ENCODE data around the gene INPP4B.
A peak's percentile ranks its signal among the peaks of the same experiment; 100 is the strongest.

Gene INPP4B

GRCh38 chr4:142126890-142127497 lies 719.1 kb downstream of the INPP4B start:
- Histone ChIP-seq H3K27ac (ENCODE audit: low read depth, low read length) (no peak overlapping the region), H3K4me3 (ENCODE audit: low read depth, low read length) (no peak overlapping the region), H3K27me3 (ENCODE audit: insufficient read depth, low read length) (no peaks in the 10 kb centered on the region), H3K4ac (ENCODE audit: low read depth, low read length) (no peak overlapping the region), H2BK12ac (ENCODE audit: low read length) (no peak overlapping the region), H3K9ac (ENCODE audit: low read length) (no peak overlapping the region), H2AFZ (ENCODE audit: insufficient read depth, low read length, poor library complexity) (no peak overlapping the region), H3K36me3 (ENCODE audit: control insufficient read depth in 1 of 2, insufficient read depth in 2 of 2, low read length in 2 of 2) (no peaks in the 10 kb centered on the region), H4K8ac (ENCODE audit: low read depth, low read length) (no peak overlapping the region), H4K12ac (ENCODE audit: low read depth, low read length) (no peak overlapping the region), H3K4me2 (ENCODE audit: low read length) (no peak overlapping the region), H4K91ac (ENCODE audit: low read depth, low read length) (no peak overlapping the region), H3K23ac (ENCODE audit: low read length) (no peak overlapping the region), H3K14ac (ENCODE audit: low read length) (no peak overlapping the region), H3K9me3 (ENCODE audit: insufficient read depth, low read depth, low read length) (no peaks in the 10 kb centered on the region), H2BK120ac (ENCODE audit: insufficient read depth, low read length, poor library complexity) (no peak overlapping the region), H3K4me1 (ENCODE audit: control insufficient read depth in 1 of 2, insufficient read depth in 2 of 2, low read length in 2 of 2) (no peaks in the 10 kb centered on the region), H3K79me2 (ENCODE audit: control insufficient read depth, insufficient read depth, low read length, poor library complexity) (no peaks in the 10 kb centered on the region), H3K18ac (ENCODE audit: low read length) (no peak overlapping the region), H3K79me1 (ENCODE audit: low read length) (no peaks in the 10 kb centered on the region), H2AK5ac (ENCODE audit: low read length) (no peak overlapping the region), H2BK5ac (ENCODE audit: low read depth, low read length, poor library complexity) (no peak overlapping the region)
- no CpG with 5 or more reads among the region's 3 CpGs for WGBS (ENCODE audit: extremely low coverage, insufficient coverage, insufficient read length)
- DNase-seq = peak; percentile 57 to 88

GRCh38 chr4:142124874-142125273 lies 721.2 kb downstream of the INPP4B start:
- no peaks in the 10 kb centered on the region for H3K36me3 ChIP-seq (ENCODE audit: control insufficient read depth in 1 of 2, insufficient read depth in 2 of 2, low read length in 2 of 2)
- H3K23ac ChIP-seq (ENCODE audit: low read length) = no peak overlapping the region
- no peak overlapping the region for H3K4me3 ChIP-seq (ENCODE audit: low read depth, low read length)
- H3K27ac ChIP-seq (ENCODE audit: low read depth, low read length) = no peak overlapping the region
- no peak overlapping the region for H4K12ac ChIP-seq (ENCODE audit: low read depth, low read length)
- H3K14ac ChIP-seq (ENCODE audit: low read length) = no peak overlapping the region
- H3K18ac ChIP-seq (ENCODE audit: low read length) = no peak overlapping the region
- H3K79me2 ChIP-seq (ENCODE audit: control insufficient read depth, insufficient read depth, low read length, poor library complexity) = no peaks in the 10 kb centered on the region
- H2BK120ac ChIP-seq (ENCODE audit: insufficient read depth, low read length, poor library complexity) = no peak overlapping the region
- no peak overlapping the region for H3K9ac ChIP-seq (ENCODE audit: low read length)
- no peaks in the 10 kb centered on the region for H3K79me1 ChIP-seq (ENCODE audit: low read length)
- no peak overlapping the region for H3K4me2 ChIP-seq (ENCODE audit: low read length)
- no peaks in the 10 kb centered on the region for H3K9me3 ChIP-seq (ENCODE audit: insufficient read depth, low read depth, low read length)
- H4K91ac ChIP-seq (ENCODE audit: low read depth, low read length) = no peak overlapping the region
- H2BK5ac ChIP-seq (ENCODE audit: low read depth, low read length, poor library complexity) = no peak overlapping the region
- no peak for DNase-seq
- H3K4me1 ChIP-seq (ENCODE audit: control insufficient read depth in 1 of 2, insufficient read depth in 2 of 2, low read length in 2 of 2) = no peaks in the 10 kb centered on the region
- H4K8ac ChIP-seq (ENCODE audit: low read depth, low read length) = no peak overlapping the region
- no CpG with 5 or more reads among the region's 2 CpGs for WGBS (ENCODE audit: extremely low coverage, insufficient coverage, insufficient read length)
- no peaks in the 10 kb centered on the region for H3K27me3 ChIP-seq (ENCODE audit: insufficient read depth, low read length)
- H2AK5ac ChIP-seq (ENCODE audit: low read length) = no peak overlapping the region
- no peak overlapping the region for H3K4ac ChIP-seq (ENCODE audit: low read depth, low read length)
- no peak overlapping the region for H2AFZ ChIP-seq (ENCODE audit: insufficient read depth, low read length, poor library complexity)
- no peak overlapping the region for H2BK12ac ChIP-seq (ENCODE audit: low read length)

- Histone ChIP-seq H3K4me3 (ENCODE audit: low read depth, low read length) (no peak overlapping the region), H3K9me3 (ENCODE audit: insufficient read depth, low read depth, low read length) (no peaks in the 10 kb centered on the region), H3K36me3 (ENCODE audit: control insufficient read depth in 1 of 2, insufficient read depth in 2 of 2, low read length in 2 of 2) (no peaks in the 10 kb centered on the region), H4K91ac (ENCODE audit: low read depth, low read length) (no peak overlapping the region), H2BK5ac (ENCODE audit: low read depth, low read length, poor library complexity) (no peak overlapping the region), H3K79me1 (ENCODE audit: low read length) (no peaks in the 10 kb centered on the region), H3K4ac (ENCODE audit: low read depth, low read length) (no peak overlapping the region), H4K8ac (ENCODE audit: low read depth, low read length) (no peak overlapping the region), H2BK120ac (ENCODE audit: insufficient read depth, low read length, poor library complexity) (no peak overlapping the region), H3K79me2 (ENCODE audit: control insufficient read depth, insufficient read depth, low read length, poor library complexity) (no peaks in the 10 kb centered on the region), H3K4me1 (ENCODE audit: control insufficient read depth in 1 of 2, insufficient read depth in 2 of 2, low read length in 2 of 2) (no peaks in the 10 kb centered on the region), H3K27ac (ENCODE audit: low read depth, low read length) (no peak overlapping the region), H3K14ac (ENCODE audit: low read length) (no peak overlapping the region), H2AFZ (ENCODE audit: insufficient read depth, low read length, poor library complexity) (no peak overlapping the region), H2BK12ac (ENCODE audit: low read length) (no peak overlapping the region), H3K23ac (ENCODE audit: low read length) (no peak overlapping the region), H3K18ac (ENCODE audit: low read length) (no peak overlapping the region), H4K12ac (ENCODE audit: low read depth, low read length) (no peak overlapping the region), H3K9ac (ENCODE audit: low read length) (no peak overlapping the region), H3K27me3 (ENCODE audit: insufficient read depth, low read length) (no peaks in the 10 kb centered on the region), H3K4me2 (ENCODE audit: low read length) (no peak overlapping the region), H2AK5ac (ENCODE audit: low read length) (no peak overlapping the region)
- WGBS (ENCODE audit: extremely low coverage, insufficient coverage, insufficient read length) = no CpG with 5 or more reads among the region's 9 CpGs
- no peak for DNase-seq
These were observed 724.4 kb downstream of the INPP4B start for GRCh38 chr4:142121448-142122350.

- no peak overlapping the region for H3K18ac ChIP-seq (ENCODE audit: low read length)
- no peaks in the 10 kb centered on the region for H3K79me1 ChIP-seq (ENCODE audit: low read length)
- no peaks in the 10 kb centered on the region for H3K27me3 ChIP-seq (ENCODE audit: insufficient read depth, low read length)
- H3K9ac ChIP-seq (ENCODE audit: low read length) = no peak overlapping the region
- DNase-seq = no peak
- H3K27ac ChIP-seq (ENCODE audit: low read depth, low read length) = no peak overlapping the region
- H2AK5ac ChIP-seq (ENCODE audit: low read length) = no peak overlapping the region
- no peak overlapping the region for H4K8ac ChIP-seq (ENCODE audit: low read depth, low read length)
- WGBS (ENCODE audit: extremely low coverage, insufficient coverage, insufficient read length) = no CpG with 5 or more reads among the region's 1 CpG
- no peak overlapping the region for H3K4me3 ChIP-seq (ENCODE audit: low read depth, low read length)
- H2BK12ac ChIP-seq (ENCODE audit: low read length) = no peak overlapping the region
- no peak overlapping the region for H3K23ac ChIP-seq (ENCODE audit: low read length)
- H3K4me2 ChIP-seq (ENCODE audit: low read length) = no peak overlapping the region
- H4K12ac ChIP-seq (ENCODE audit: low read depth, low read length) = no peak overlapping the region
- no peak overlapping the region for H3K14ac ChIP-seq (ENCODE audit: low read length)
- H3K4ac ChIP-seq (ENCODE audit: low read depth, low read length) = no peak overlapping the region
- no peaks in the 10 kb centered on the region for H3K79me2 ChIP-seq (ENCODE audit: control insufficient read depth, insufficient read depth, low read length, poor library complexity)
- no peaks in the 10 kb centered on the region for H3K4me1 ChIP-seq (ENCODE audit: control insufficient read depth in 1 of 2, insufficient read depth in 2 of 2, low read length in 2 of 2)
- no peaks in the 10 kb centered on the region for H3K36me3 ChIP-seq (ENCODE audit: control insufficient read depth in 1 of 2, insufficient read depth in 2 of 2, low read length in 2 of 2)
- H2BK120ac ChIP-seq (ENCODE audit: insufficient read depth, low read length, poor library complexity) = no peak overlapping the region
- no peaks in the 10 kb centered on the region for H3K9me3 ChIP-seq (ENCODE audit: insufficient read depth, low read depth, low read length)
- H2BK5ac ChIP-seq (ENCODE audit: low read depth, low read length, poor library complexity) = no peak overlapping the region
- no peak overlapping the region for H4K91ac ChIP-seq (ENCODE audit: low read depth, low read length)
- no peak overlapping the region for H2AFZ ChIP-seq (ENCODE audit: insufficient read depth, low read length, poor library complexity)
These were observed 725.2 kb downstream of the INPP4B start for GRCh38 chr4:142120921-142121320.
